GM23248 (cell line): ENCODE measurements around the gene ERCC8. TPM values are rescaled to one million over a fixed set of nuclear protein-coding genes. Genes with fewer than 3 reads are reported as not detected.
A peak's percentile ranks its signal among the peaks of the same experiment; 100 is the strongest.

Experiments
- DNase-seq: peaks from one replicate; pipeline ENCODE4 v3.0.0-alpha.2; 2015
- H2AFZ ChIP-seq: fragments of 200-600 bp; sonication (generic); 2 replicates; pipeline ENCODE4 v1.6.1; 2016; ENCODE audit warnings: antibody characterized with exemption
- H3F3A ChIP-seq: fragments of 200-600 bp; sonication (generic); 2 replicates; pipeline ENCODE4 v1.6.1; 2016; ENCODE audit warnings: mild to moderate bottlenecking, antibody characterized with exemption, mixed run types; ENCODE audit not compliant: insufficient read depth
- H3K27ac ChIP-seq: fragments of 200-600 bp; sonication (generic); 2 replicates; pipeline ENCODE4 v1.5.1; 2016; ENCODE audit warnings: mild to moderate bottlenecking
- H3K27me3 ChIP-seq: fragments of 200-600 bp; sonication (generic); replicated peaks from 2 replicates; pipeline ENCODE4 v1.6.1; 2016; ENCODE audit warnings: mild to moderate bottlenecking; ENCODE audit not compliant: insufficient read depth
- H3K36me3 ChIP-seq: fragments of 200-600 bp; sonication (generic); 2 replicates; pipeline ENCODE4 v1.6.1; 2016; ENCODE audit warnings: low read depth, mild to moderate bottlenecking
- H3K4me1 ChIP-seq: fragments of 200-600 bp; sonication (generic); 2 replicates; pipeline ENCODE4 v1.6.1; 2016; ENCODE audit warnings: mild to moderate bottlenecking; ENCODE audit not compliant: insufficient read depth
- H3K4me2 ChIP-seq: fragments of 200-600 bp; sonication (generic); one replicate; pipeline ENCODE4 v1.6.1; 2016; ENCODE audit warnings: mild to moderate bottlenecking; ENCODE audit not compliant: unreplicated experiment
- H3K4me3 ChIP-seq: fragments of 200-600 bp; sonication (generic); 2 replicates; pipeline ENCODE4 v1.5.1; 2016; ENCODE audit warnings: mild to moderate bottlenecking
- H3K79me2 ChIP-seq: fragments of 200-600 bp; sonication (generic); 2 replicates; pipeline ENCODE4 v1.6.1; 2016; ENCODE audit warnings: mild to moderate bottlenecking; ENCODE audit not compliant: insufficient read depth
- H3K9ac ChIP-seq: fragments of 200-600 bp; sonication (generic); 2 replicates; pipeline ENCODE4 v1.6.1; 2016; ENCODE audit warnings: mild to moderate bottlenecking
- H3K9me2 ChIP-seq: fragments of 200-600 bp; sonication (generic); 2 replicates; pipeline ENCODE4 v1.6.1; 2016; ENCODE audit warnings: mixed run types, mild to moderate bottlenecking, moderate library complexity; ENCODE audit not compliant: insufficient read depth
- H3K9me3 ChIP-seq: fragments of 200-600 bp; sonication (generic); one replicate; pipeline ENCODE4 v1.6.1; 2017; ENCODE audit warnings: low read depth
- H4K20me1 ChIP-seq: fragments of 200-600 bp; sonication (generic); 2 replicates; pipeline ENCODE4 v1.6.0; 2016; ENCODE audit not compliant: insufficient read depth
- EZH2 ChIP-seq: fragments of 200-600 bp; sonication (generic); IDR thresholded peaks from 2 replicates; pipeline ENCODE4 v1.6.1; 2018; ENCODE audit warnings: antibody characterized with exemption, mild to moderate bottlenecking; ENCODE audit not compliant: insufficient read depth, poor library complexity, severe bottlenecking
- EZH2phosphoT487 ChIP-seq: fragments of 200-600 bp; sonication (generic); IDR thresholded peaks from 2 replicates; pipeline ENCODE4 v1.6.1; 2018; ENCODE audit warnings: antibody characterized with exemption, moderate library complexity, mild to moderate bottlenecking, low read depth; ENCODE audit not compliant: insufficient read depth
- WGBS, 2 experiments: methylation state at CpG; one replicate each; pipeline ENCODE4 v1.1.6; 2015 to 2017; ENCODE audit warnings: low lambda C conversion rate in 2 of 2, low coverage in 1 of 2; ENCODE audit errors: missing lambda C conversion rate in 2 of 2; 5-methylcytosine and 5-hydroxymethylcytosine counted together
- in situ Hi-C: fragments of 300-500 bp; cut with MboI; formaldehyde crosslinking; loops from 2 replicates; pipeline ENCODE4 v1.15.0; 2020
- polyA plus RNA-seq: library from polyadenylated mRNA; unstranded; fragments of >200 nt; fragmentation: Nextera tagmentation; extraction: Ambion mirVana; gene quantifications from 2 replicates; pipeline ENCODE4 v1.2.1, GENCODE V29; 2016
- total RNA-seq: library from RNA; depleted of rRNA; stranded (reverse); fragments of >200 nt; shearing (Covaris generic); gene quantifications from 2 replicates; pipeline ENCODE4 v1.2.3, GENCODE V29; 2014

ERCC8 gene
- total and polyA plus RNA-seq, 2 experiments from 2014 or later, result 12.7 to 15.5 TPM

- no peaks in the 10 kb centered on the region for H4K20me1 ChIP-seq
- TF ChIP-seq EZH2 (no peak), EZH2phosphoT487 (no peak)
- H3K36me3 ChIP-seq, result no peaks in the 10 kb centered on the region
- H3K4me3 ChIP-seq, result no peak overlapping the region
- no peak for DNase-seq
- no peaks in the 10 kb centered on the region for H3F3A ChIP-seq
- H3K79me2 ChIP-seq, result no peaks in the 10 kb centered on the region
- H3K27me3 ChIP-seq, result no peaks in the 10 kb centered on the region
- no peak overlapping the region for H3K9ac ChIP-seq
- H3K4me2 ChIP-seq, result no peak overlapping the region
- no peaks in the 10 kb centered on the region for H3K4me1 ChIP-seq
- in situ Hi-C loops, result no loop called here
- no peaks in the 10 kb centered on the region for H3K9me3 ChIP-seq
- no peak overlapping the region for H3K27ac ChIP-seq
- WGBS, 2 experiments, result 82 to 83% methylated on average over 2 of the region's 2 CpGs
- no peaks in the 10 kb centered on the region for H3K9me2 ChIP-seq
- no peak overlapping the region for H2AFZ ChIP-seq
Measured at GRCh38 chr5:60887746-60888145, 57.1 kb downstream of the ERCC8 start.

DNA sequence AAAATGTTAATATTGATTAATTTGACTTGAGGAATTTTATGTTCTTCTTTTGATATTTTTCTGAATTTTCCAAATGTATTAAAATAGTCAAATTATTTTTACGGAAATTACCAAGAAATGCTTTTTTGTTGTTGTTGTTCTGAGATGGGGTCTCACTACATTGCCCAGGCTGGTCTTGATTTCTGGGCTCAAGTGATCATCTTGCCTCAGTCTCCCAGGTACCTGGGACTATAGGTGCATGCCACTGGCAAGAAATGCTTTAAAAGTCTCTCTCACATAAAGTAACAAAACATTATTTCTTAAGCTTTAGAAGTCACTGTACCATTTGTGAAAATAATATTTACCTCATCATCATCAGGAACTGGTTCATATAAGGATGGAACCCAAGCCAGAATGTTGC, 57.8 kb downstream of the ERCC8 start:
- Histone ChIP-seq H3K27me3 (no peaks in the 10 kb centered on the region), H2AFZ (no peak overlapping the region), H3K9me3 (no peaks in the 10 kb centered on the region), H3F3A (no peaks in the 10 kb centered on the region), H3K4me1 (no peaks in the 10 kb centered on the region), H3K9ac (no peak overlapping the region), H3K36me3 (no peaks in the 10 kb centered on the region; the same call in 1 of the 2 replicates), H3K4me2 (no peak overlapping the region), H4K20me1 (no peaks in the 10 kb centered on the region), H3K9me2 (no peaks in the 10 kb centered on the region), H3K27ac (no peak overlapping the region), H3K4me3 (no peak overlapping the region), H3K79me2 (no peaks in the 10 kb centered on the region)
- in situ Hi-C loops, result no loop called here
- WGBS, 2 experiments, result 100% methylated on average over 1 of the region's 1 CpG
- TF ChIP-seq EZH2phosphoT487, result no peak
- no peak for TF ChIP-seq EZH2
- no peak for DNase-seq

DNA sequence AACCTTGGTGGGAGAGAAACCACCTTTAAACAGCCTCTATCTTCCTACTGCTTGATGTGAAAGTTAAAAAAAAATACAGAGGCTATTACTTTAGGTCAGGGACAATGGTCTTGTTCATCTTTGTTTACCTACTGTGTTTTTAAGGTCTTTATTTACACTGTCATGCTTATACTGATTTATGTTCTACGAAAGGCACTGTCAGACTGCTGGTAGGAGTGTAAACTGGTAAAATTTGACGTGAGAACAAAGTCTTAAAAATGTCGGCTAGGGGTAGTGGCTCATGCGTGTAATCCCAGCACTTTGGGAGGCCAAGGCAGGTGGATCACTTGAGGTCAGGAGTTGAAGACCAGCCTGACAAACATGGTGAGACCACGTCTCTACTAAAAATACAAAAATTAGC, 58.7 kb downstream of the ERCC8 start:
- Histone ChIP-seq H3K27me3 (no peaks in the 10 kb centered on the region), H4K20me1 (no peaks in the 10 kb centered on the region), H3K36me3 (no peaks in the 10 kb centered on the region; the same call in 1 of the 2 replicates), H3K4me2 (no peak overlapping the region), H3K27ac (no peak overlapping the region), H3K9me2 (no peaks in the 10 kb centered on the region), H3F3A (no peaks in the 10 kb centered on the region), H2AFZ (no peak overlapping the region), H3K9me3 (no peaks in the 10 kb centered on the region), H3K79me2 (no peaks in the 10 kb centered on the region), H3K4me3 (no peak overlapping the region), H3K4me1 (no peaks in the 10 kb centered on the region), H3K9ac (no peak overlapping the region)
- 86 to 91% methylated on average over 5 of the region's 5 CpGs for WGBS, 2 experiments
- in situ Hi-C loops, result no loop called here
- DNase-seq, result no peak
- TF ChIP-seq EZH2 (no peak), EZH2phosphoT487 (no peak)

DNA sequence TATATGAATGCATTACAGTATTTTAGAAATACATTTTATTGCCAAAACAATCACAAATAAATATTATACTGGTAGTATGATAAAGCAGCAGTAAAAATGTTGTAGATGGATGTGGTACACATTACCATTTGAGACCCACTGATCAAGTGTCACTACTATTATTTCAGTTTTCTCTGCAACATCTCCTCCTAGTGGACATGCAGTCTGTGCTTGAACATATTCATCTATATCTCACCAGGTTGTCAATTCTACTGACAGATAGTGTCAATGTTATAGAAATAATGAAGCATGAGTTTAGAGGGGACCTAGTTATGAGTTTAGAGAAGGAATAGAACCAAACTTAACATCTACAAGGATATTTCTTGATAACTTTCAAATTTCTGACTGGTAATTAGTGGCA, 61.6 kb downstream of the ERCC8 start:
- in situ Hi-C loops, result no loop called here

GRCh38 chr5:60872892-60873291, 72.0 kb downstream of the ERCC8 start:
- no peak overlapping the region for H3K4me3 ChIP-seq
- in situ Hi-C loops, result no loop called here
- H3K27ac ChIP-seq, result no peak overlapping the region
- no peak overlapping the region for H3K4me2 ChIP-seq
- no peaks in the 10 kb centered on the region for H3K79me2 ChIP-seq
- H3K9me2 ChIP-seq, result no peaks in the 10 kb centered on the region
- H4K20me1 ChIP-seq, result no peaks in the 10 kb centered on the region
- H3K9ac ChIP-seq, result no peak overlapping the region
- H3K4me1 ChIP-seq, result no peaks in the 10 kb centered on the region
- H3K36me3 ChIP-seq, result 0 out of 2 replicates have a peak, but pooled peaks cover 3% of the 10 kb centered on the region
- H3F3A ChIP-seq, result no peaks in the 10 kb centered on the region
- TF ChIP-seq EZH2 (no peak), EZH2phosphoT487 (no peak)
- no peaks in the 10 kb centered on the region for H3K27me3 ChIP-seq
- no peak overlapping the region for H2AFZ ChIP-seq
- H3K9me3 ChIP-seq, result no peaks in the 10 kb centered on the region
- DNase-seq, result no peak

More for the DNA sequence above, 61.6 kb downstream of the ERCC8 start:
- Histone ChIP-seq H3K4me2 (no peak overlapping the region), H3K9ac (no peak overlapping the region), H3K27ac (no peak overlapping the region), H3F3A (no peaks in the 10 kb centered on the region), H3K79me2 (no peaks in the 10 kb centered on the region), H3K9me2 (no peaks in the 10 kb centered on the region), H4K20me1 (no peaks in the 10 kb centered on the region), H3K4me1 (no peaks in the 10 kb centered on the region), H3K27me3 (no peaks in the 10 kb centered on the region), H2AFZ (no peak overlapping the region), H3K36me3 (no peaks in the 10 kb centered on the region; the same call in 1 of the 2 replicates), H3K9me3 (no peaks in the 10 kb centered on the region), H3K4me3 (no peak overlapping the region)
- TF ChIP-seq EZH2phosphoT487, result no peak
- TF ChIP-seq EZH2, result no peak
- DNase-seq, result peak; percentile 3
